GM23338 (cell line): ENCODE results near the gene RTCA. TPM values are rescaled to one million over a fixed set of nuclear protein-coding genes. Genes with fewer than 3 reads are reported as not detected.

Experiments used
- ATAC-seq: fragments of 200-7000 bp; cut with Tn5 transposase; 3 replicates; pipeline ENCODE4 v1.9.1; 2020
- DNase-seq: peaks from one replicate; pipeline ENCODE4 v3.0.0-alpha.2; 2015; ENCODE audit warnings: low spot score
- H2AFZ ChIP-seq: fragments of 200-600 bp; sonication (generic); 2 replicates; pipeline ENCODE4 v1.8.0; 2016; ENCODE audit warnings: antibody characterized with exemption, mild to moderate bottlenecking, moderate library complexity
- H3F3A ChIP-seq: fragments of 200-600 bp; sonication (generic); replicated peaks from 2 replicates; pipeline ENCODE4 v1.8.0; 2017; ENCODE audit warnings: antibody characterized with exemption, mixed run types, low read depth
- H3K27ac ChIP-seq: fragments of 200-600 bp; sonication (generic); 2 replicates; pipeline ENCODE4 v1.6.1; 2016; ENCODE audit warnings: low read depth
- H3K27me3 ChIP-seq: fragments of 200-600 bp; sonication (generic); 2 replicates; pipeline ENCODE4 v1.8.0; 2016; ENCODE audit warnings: mild to moderate bottlenecking, mixed run types, moderate library complexity; ENCODE audit not compliant: insufficient read depth
- H3K36me3 ChIP-seq: fragments of 200-600 bp; sonication (generic); 2 replicates; pipeline ENCODE4 v1.8.0; 2016; ENCODE audit warnings: mild to moderate bottlenecking; ENCODE audit not compliant: insufficient read depth
- H3K4me1 ChIP-seq: fragments of 200-600 bp; sonication (generic); 2 replicates; pipeline ENCODE4 v1.8.0; 2016; ENCODE audit warnings: mild to moderate bottlenecking, moderate library complexity; ENCODE audit not compliant: insufficient read depth
- H3K4me2 ChIP-seq: fragments of 200-600 bp; sonication (generic); 2 replicates; pipeline ENCODE4 v1.7.1; 2017; ENCODE audit warnings: mixed run types
- H3K4me3 ChIP-seq: fragments of 200-600 bp; sonication (generic); 2 replicates; pipeline ENCODE4 v1.6.1; 2016; ENCODE audit warnings: mixed run types
- H3K79me2 ChIP-seq: fragments of 200-600 bp; sonication (generic); replicated peaks from 2 replicates; pipeline ENCODE4 v1.8.0; 2017; ENCODE audit warnings: mild to moderate bottlenecking; ENCODE audit not compliant: insufficient read depth
- H3K9me2 ChIP-seq: fragments of 200-600 bp; sonication (generic); 2 replicates; pipeline ENCODE4 v1.8.0; 2017; ENCODE audit not compliant: insufficient read depth
- H4K20me1 ChIP-seq: fragments of 200-600 bp; sonication (generic); replicated peaks from 2 replicates; pipeline ENCODE4 v1.8.0; 2017; ENCODE audit warnings: mild to moderate bottlenecking; ENCODE audit not compliant: insufficient read depth
- H3K27ac Mint-ChIP-seq: 2 replicates; pipeline ENCODE4 v1.8.0; 2020; ENCODE audit warnings: inconsistent platforms, mild to moderate bottlenecking, moderate library complexity, mixed read lengths
- H3K27me3 Mint-ChIP-seq: 3 replicates; pipeline ENCODE4 v1.8.0; 2022; ENCODE audit warnings: low read depth, mild to moderate bottlenecking, moderate library complexity, mixed read lengths, inconsistent platforms; ENCODE audit not compliant: insufficient read depth, poor library complexity
- H3K36me3 Mint-ChIP-seq: 3 replicates; pipeline ENCODE4 v1.8.0; 2021; ENCODE audit warnings: low read depth, mild to moderate bottlenecking, inconsistent platforms, moderate library complexity, mixed read lengths
- H3K4me1 Mint-ChIP-seq: 3 replicates; pipeline ENCODE4 v1.8.0; 2020; ENCODE audit warnings: mild to moderate bottlenecking, inconsistent platforms, mixed read lengths
- H3K4me3 Mint-ChIP-seq: 3 replicates; pipeline ENCODE4 v1.8.0; 2021; ENCODE audit warnings: moderate library complexity, mild to moderate bottlenecking, inconsistent platforms, mixed read lengths
- H3K9me3 Mint-ChIP-seq: 3 replicates; pipeline ENCODE4 v1.8.0; 2020; ENCODE audit warnings: moderate library complexity, mild to moderate bottlenecking, inconsistent platforms, mixed read lengths
- CREB1 ChIP-seq: fragments of 250-450 bp; sonication (Bioruptor Pico); IDR thresholded peaks from 2 replicates; pipeline ENCODE4 v1.5.0; 2020; ENCODE audit warnings: low read depth, mild to moderate bottlenecking, moderate library complexity
- CTCF ChIP-seq, 2 experiments: fragments of 200-600 bp in 1 of 2; sonication (generic) in 1 of 2; conservative IDR thresholded peaks; 2 replicates each; pipeline versions ENCODE4 v1.5.1 to v1.6.1; 2016 to 2017; ENCODE audit warnings: antibody characterized with exemption in 2 of 2, low read depth in 2 of 2, mild to moderate bottlenecking in 2 of 2, moderate library complexity in 1 of 2
- ETS1 ChIP-seq: IDR thresholded peaks from 2 replicates; pipeline ENCODE4 v1.6.1; 2016; ENCODE audit warnings: antibody characterized with exemption
- EZH2 ChIP-seq: fragments of 200-600 bp; sonication (generic); IDR thresholded peaks from one replicate; pipeline ENCODE4 v1.8.0; 2017; ENCODE audit warnings: antibody characterized with exemption, mild to moderate bottlenecking, low read depth; ENCODE audit not compliant: unreplicated experiment
- EZH2phosphoT487 ChIP-seq: fragments of 200-600 bp; sonication (generic); IDR thresholded peaks from one replicate; pipeline ENCODE4 v1.8.1; 2018; ENCODE audit warnings: antibody characterized with exemption; ENCODE audit not compliant: unreplicated experiment
- JUNB ChIP-seq: IDR thresholded peaks from one replicate; pipeline ENCODE4 v1.6.1; 2016; ENCODE audit warnings: antibody characterized with exemption; ENCODE audit not compliant: unreplicated experiment
- NANOG ChIP-seq: IDR thresholded peaks from 2 replicates; pipeline ENCODE4 v1.6.1; 2016; ENCODE audit warnings: antibody characterized with exemption, borderline replicate concordance
- POLR2AphosphoS5 ChIP-seq: IDR thresholded peaks from 2 replicates; pipeline ENCODE4 v1.6.1; 2016; ENCODE audit warnings: antibody characterized with exemption, low read depth
- REST ChIP-seq: IDR thresholded peaks from one replicate; pipeline ENCODE4 v1.6.1; 2018; ENCODE audit warnings: antibody characterized with exemption; ENCODE audit not compliant: unreplicated experiment
- STAT1 ChIP-seq: IDR thresholded peaks from one replicate; pipeline ENCODE4 v1.6.1; 2016; ENCODE audit warnings: antibody characterized with exemption; ENCODE audit not compliant: unreplicated experiment
- ZNF114 ChIP-seq: fragments of 250-450 bp; sonication (Bioruptor Pico); IDR thresholded peaks from 2 replicates; pipeline ENCODE4 v1.5.0; 2020; ENCODE audit warnings: mild to moderate bottlenecking, moderate library complexity
- ZNF331 ChIP-seq: fragments of 250-450 bp; sonication (Bioruptor Pico); IDR thresholded peaks from 2 replicates; pipeline ENCODE4 v1.5.0; 2020; ENCODE audit warnings: low read depth, mild to moderate bottlenecking, moderate library complexity
- ZNF462 ChIP-seq: fragments of 250-450 bp; sonication (Bioruptor Pico); IDR thresholded peaks from 2 replicates; pipeline ENCODE4 v1.5.0; 2020; ENCODE audit warnings: mild to moderate bottlenecking, moderate library complexity
- polyA plus RNA-seq: library from polyadenylated mRNA; unstranded; fragments of >200 nt; fragmentation: Nextera tagmentation; extraction: Ambion mirVana; gene quantifications from 2 replicates; pipeline ENCODE4 v1.2.1, GENCODE V29; 2016
- total RNA-seq: library from RNA; depleted of rRNA; stranded (reverse); fragments of >200 nt; shearing (Covaris generic); gene quantifications from 2 replicates; pipeline ENCODE4 v1.2.3, GENCODE V29; 2014

Gene RTCA
- total and polyA plus RNA-seq, 2 experiments from 2014 or later, result 36.6 TPM

- H3K9me2 ChIP-seq, result no peaks in the 10 kb centered on the region
- H3K79me2 ChIP-seq, result no peaks in the 10 kb centered on the region
- no peak overlapping the region for H3K4me3 Mint-ChIP-seq
- no peaks in the 10 kb centered on the region for H3K36me3 ChIP-seq
- TF ChIP-seq ETS1, result no peak
- no peak for TF ChIP-seq EZH2
- no peak for TF ChIP-seq POLR2AphosphoS5
- no peak for TF ChIP-seq JUNB
- TF ChIP-seq CREB1 (CRISPR knock-in tag), result no peak
- no peak for TF ChIP-seq REST
- no peak for TF ChIP-seq CTCF (conservative IDR thresholded peaks at IDR 0.05; ENCODE audit: low read depth in 2 of 2)
- no peak for TF ChIP-seq EZH2phosphoT487
- no peak for TF ChIP-seq ZNF114 (CRISPR knock-in tag)
- no peak for TF ChIP-seq ZNF462 (CRISPR knock-in tag)
- no peak for TF ChIP-seq STAT1
- TF ChIP-seq ZNF331 (CRISPR knock-in tag), result no peak
- no peak for TF ChIP-seq NANOG
- no peak for ATAC-seq
- H3K36me3 Mint-ChIP-seq, result no peaks in the 10 kb centered on the region
- no peaks in the 10 kb centered on the region for H3K27me3 ChIP-seq
- no peaks in the 10 kb centered on the region for H3F3A ChIP-seq
- no peak overlapping the region for H3K4me3 ChIP-seq
- H3K27ac Mint-ChIP-seq, result no peak overlapping the region
- no peak for DNase-seq
- peaks cover 16% of the 10 kb centered on the region for H3K4me1 ChIP-seq
- no peaks in the 10 kb centered on the region for H3K9me3 Mint-ChIP-seq
- H3K4me2 ChIP-seq, result no peak overlapping the region
- no peaks in the 10 kb centered on the region for H4K20me1 ChIP-seq
- H3K27ac ChIP-seq, result no peak overlapping the region
- H2AFZ ChIP-seq, result no peak overlapping the region
- peaks cover 19% of the 10 kb centered on the region for H3K4me1 Mint-ChIP-seq
- peaks cover 4% of the 10 kb centered on the region for H3K27me3 Mint-ChIP-seq
These were observed 62.1 kb downstream of the RTCA start for GRCh38 chr1:100328133-100328532.
